Panc1 (cell line): ENCODE measurements around the gene KCNIP4. TPM values are rescaled to one million over a fixed set of nuclear protein-coding genes. Genes with fewer than 3 reads are reported as not detected.

Experiments
- ATAC-seq: fragments of 200-7000 bp; cut with Tn5 transposase; 2 replicates; pipeline ENCODE4 v1.9.1; 2020; ENCODE audit warnings: mild to moderate bottlenecking, moderate library complexity
- BruUV-seq: library from RNA; stranded (reverse); fragments of 400-500 nt; replicated peaks from 2 replicates; lab custom pipeline; 2021; lab: Mats Ljungman, UMichigan
- CTCF ChIA-PET: fragments of 300-600 bp; sonication (Branson Sonifier 250); formaldehyde crosslinking; loops from one replicate; lab custom pipeline; 2022; ENCODE audit warnings: antibody characterized with exemption; lab: Charles Lee
- POLR2A ChIA-PET: fragments of 300-600 bp; sonication (Branson Sonifier 250); formaldehyde crosslinking; loops from one replicate; lab custom pipeline; 2022; ENCODE audit warnings: antibody characterized with exemption; lab: Charles Lee
- DNase-seq: peaks from one replicate; pipeline ENCODE4 v3.0.0-alpha.2; 2010; ENCODE audit warnings: low read depth, low spot score
- H3K27ac ChIP-seq: 2 replicates; pipeline ENCODE4 v1.5.1; 2011; ENCODE audit warnings: mild to moderate bottlenecking, low read length, inconsistent platforms
- H3K27me3 ChIP-seq: fragments of 200-500 bp; sonication (Bioruptor generic); 2 replicates; pipeline ENCODE4 v1.6.0; 2014; ENCODE audit warnings: low read length, inconsistent platforms; ENCODE audit not compliant: control insufficient read depth, insufficient read depth
- H3K36me3 ChIP-seq: fragments of 200-500 bp; sonication (Bioruptor generic); 2 replicates; pipeline ENCODE4 v1.5.1; 2014; ENCODE audit warnings: inconsistent platforms, mild to moderate bottlenecking, low read length, moderate library complexity; ENCODE audit not compliant: control insufficient read depth, insufficient read depth
- H3K4me1 ChIP-seq: 2 replicates; pipeline ENCODE4 v1.5.1; 2011; ENCODE audit warnings: inconsistent platforms, mild to moderate bottlenecking, low read length, moderate library complexity; ENCODE audit not compliant: control insufficient read depth, insufficient read depth
- H3K4me3 ChIP-seq, 2 experiments: 2 replicates each; pipeline ENCODE4 v1.5.1; 2011 to 2012; ENCODE audit warnings: low read depth in 2 of 2, low read length in 2 of 2, mild to moderate bottlenecking in 2 of 2, inconsistent platforms in 1 of 2, moderate library complexity in 1 of 2
- H3K9me3 ChIP-seq: fragments of 200-500 bp; sonication (Bioruptor generic); 2 replicates; pipeline ENCODE4 v1.5.1; 2014; ENCODE audit warnings: low read depth, mild to moderate bottlenecking, inconsistent platforms, low read length, moderate library complexity; ENCODE audit not compliant: control insufficient read depth, insufficient read depth
- POLR2AphosphoS5 ChIP-seq: IDR thresholded peaks from 2 replicates; pipeline ENCODE4 v1.6.1; 2012; ENCODE audit warnings: mild to moderate bottlenecking, low read depth, low read length, moderate library complexity
- SIN3A ChIP-seq: IDR thresholded peaks from 2 replicates; pipeline ENCODE4 v1.6.1; 2012; ENCODE audit warnings: low read depth, mild to moderate bottlenecking, low read length, moderate library complexity, borderline replicate concordance; ENCODE audit not compliant: insufficient read depth
- TCF7L2 ChIP-seq: IDR thresholded peaks from 2 replicates; pipeline ENCODE4 v1.6.1; 2011; ENCODE audit warnings: mild to moderate bottlenecking, low read depth, low read length, inconsistent platforms
- in situ Hi-C: cut with HindIII; loops from 2 replicates; pipeline ENCODE4 v1.10.0; 2016; ENCODE audit warnings: low sequenced_read_pairs, low pct_unique_long_range_greater_than_20kb
- intact Hi-C: fragments of 100-400 bp; cut with micrococcal nuclease; formaldehyde crosslinking; loops from one replicate; pipeline ENCODE4 v1.10.0; 2022; ENCODE audit not compliant: unreplicated experiment
- total RNA-seq: library from RNA; stranded (reverse); gene quantifications from one replicate; pipeline ENCODE4 v1.2.1, GENCODE V29; 2021; ENCODE audit not compliant: unreplicated experiment
- TF ChIP-seq, protein P1 (sequence below): fragments of 450-650 bp; IDR thresholded peaks from 2 replicates; pipeline ENCODE4 v1.5.1; 2017; ENCODE audit warnings: mild to moderate bottlenecking
- TF ChIP-seq, protein P2 (sequence below), 2 experiments: IDR thresholded peaks; 2 replicates each; pipeline ENCODE4 v1.6.1; 2011 to 2012; ENCODE audit warnings: low read depth in 2 of 2, control low read depth in 1 of 2, low read length in 1 of 2, mild to moderate bottlenecking in 1 of 2, moderate library complexity in 1 of 2; ENCODE audit not compliant: insufficient read depth in 1 of 2

Gene KCNIP4
- total RNA-seq, 1 experiment from 2014 or later, result not detected

DNA sequence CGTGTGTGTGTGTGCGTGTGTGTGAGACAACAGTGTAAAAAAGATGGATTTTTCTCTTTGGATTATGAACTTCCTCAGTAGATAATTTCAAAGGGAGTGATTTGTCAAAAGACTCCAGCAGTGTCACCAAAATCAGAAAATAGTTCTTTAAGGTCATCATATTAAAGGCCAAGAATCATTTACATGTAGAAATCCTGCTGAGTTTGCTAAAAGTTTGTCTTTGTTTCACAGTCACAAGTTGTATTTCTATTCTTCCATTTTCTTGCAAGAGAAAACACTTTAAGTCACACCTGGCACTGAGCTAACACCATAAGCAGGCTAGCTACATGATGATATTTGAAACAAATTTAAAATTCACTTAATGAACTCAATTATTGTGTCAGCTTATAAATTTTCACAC is 1025.6 kb downstream of the KCNIP4 start:
- in situ Hi-C loops, result no loop called here
- H3K9me3 ChIP-seq, result no peaks in the 10 kb centered on the region
- no peak for TF ChIP-seq POLR2AphosphoS5
- TF ChIP-seq SIN3A, result no peak
- TF ChIP-seq, protein P1, sequence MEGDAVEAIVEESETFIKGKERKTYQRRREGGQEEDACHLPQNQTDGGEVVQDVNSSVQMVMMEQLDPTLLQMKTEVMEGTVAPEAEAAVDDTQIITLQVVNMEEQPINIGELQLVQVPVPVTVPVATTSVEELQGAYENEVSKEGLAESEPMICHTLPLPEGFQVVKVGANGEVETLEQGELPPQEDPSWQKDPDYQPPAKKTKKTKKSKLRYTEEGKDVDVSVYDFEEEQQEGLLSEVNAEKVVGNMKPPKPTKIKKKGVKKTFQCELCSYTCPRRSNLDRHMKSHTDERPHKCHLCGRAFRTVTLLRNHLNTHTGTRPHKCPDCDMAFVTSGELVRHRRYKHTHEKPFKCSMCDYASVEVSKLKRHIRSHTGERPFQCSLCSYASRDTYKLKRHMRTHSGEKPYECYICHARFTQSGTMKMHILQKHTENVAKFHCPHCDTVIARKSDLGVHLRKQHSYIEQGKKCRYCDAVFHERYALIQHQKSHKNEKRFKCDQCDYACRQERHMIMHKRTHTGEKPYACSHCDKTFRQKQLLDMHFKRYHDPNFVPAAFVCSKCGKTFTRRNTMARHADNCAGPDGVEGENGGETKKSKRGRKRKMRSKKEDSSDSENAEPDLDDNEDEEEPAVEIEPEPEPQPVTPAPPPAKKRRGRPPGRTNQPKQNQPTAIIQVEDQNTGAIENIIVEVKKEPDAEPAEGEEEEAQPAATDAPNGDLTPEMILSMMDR, result no peak
- TF ChIP-seq TCF7L2, result no peak
- TF ChIP-seq, protein P2, sequence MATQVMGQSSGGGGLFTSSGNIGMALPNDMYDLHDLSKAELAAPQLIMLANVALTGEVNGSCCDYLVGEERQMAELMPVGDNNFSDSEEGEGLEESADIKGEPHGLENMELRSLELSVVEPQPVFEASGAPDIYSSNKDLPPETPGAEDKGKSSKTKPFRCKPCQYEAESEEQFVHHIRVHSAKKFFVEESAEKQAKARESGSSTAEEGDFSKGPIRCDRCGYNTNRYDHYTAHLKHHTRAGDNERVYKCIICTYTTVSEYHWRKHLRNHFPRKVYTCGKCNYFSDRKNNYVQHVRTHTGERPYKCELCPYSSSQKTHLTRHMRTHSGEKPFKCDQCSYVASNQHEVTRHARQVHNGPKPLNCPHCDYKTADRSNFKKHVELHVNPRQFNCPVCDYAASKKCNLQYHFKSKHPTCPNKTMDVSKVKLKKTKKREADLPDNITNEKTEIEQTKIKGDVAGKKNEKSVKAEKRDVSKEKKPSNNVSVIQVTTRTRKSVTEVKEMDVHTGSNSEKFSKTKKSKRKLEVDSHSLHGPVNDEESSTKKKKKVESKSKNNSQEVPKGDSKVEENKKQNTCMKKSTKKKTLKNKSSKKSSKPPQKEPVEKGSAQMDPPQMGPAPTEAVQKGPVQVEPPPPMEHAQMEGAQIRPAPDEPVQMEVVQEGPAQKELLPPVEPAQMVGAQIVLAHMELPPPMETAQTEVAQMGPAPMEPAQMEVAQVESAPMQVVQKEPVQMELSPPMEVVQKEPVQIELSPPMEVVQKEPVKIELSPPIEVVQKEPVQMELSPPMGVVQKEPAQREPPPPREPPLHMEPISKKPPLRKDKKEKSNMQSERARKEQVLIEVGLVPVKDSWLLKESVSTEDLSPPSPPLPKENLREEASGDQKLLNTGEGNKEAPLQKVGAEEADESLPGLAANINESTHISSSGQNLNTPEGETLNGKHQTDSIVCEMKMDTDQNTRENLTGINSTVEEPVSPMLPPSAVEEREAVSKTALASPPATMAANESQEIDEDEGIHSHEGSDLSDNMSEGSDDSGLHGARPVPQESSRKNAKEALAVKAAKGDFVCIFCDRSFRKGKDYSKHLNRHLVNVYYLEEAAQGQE (IDR thresholded peaks at IDR 0.05; ENCODE audit: insufficient read depth in 1 of 2, low read depth in 2 of 2, low read length in 1 of 2), result no peak
- no TSS peak for BruUV-seq
- CTCF ChIA-PET, result no interaction called here
- intact Hi-C loops, result no loop called here
- POLR2A ChIA-PET, result no interaction called here
- H3K27ac ChIP-seq, result no peak overlapping the region
- DNase-seq (no peak), ATAC-seq (no peak)
- no peaks in the 10 kb centered on the region for H3K27me3 ChIP-seq
- no peaks in the 10 kb centered on the region for H3K4me1 ChIP-seq
- H3K4me3 ChIP-seq, result no peak overlapping the region
- H3K36me3 ChIP-seq, result no peaks in the 10 kb centered on the region

DNA sequence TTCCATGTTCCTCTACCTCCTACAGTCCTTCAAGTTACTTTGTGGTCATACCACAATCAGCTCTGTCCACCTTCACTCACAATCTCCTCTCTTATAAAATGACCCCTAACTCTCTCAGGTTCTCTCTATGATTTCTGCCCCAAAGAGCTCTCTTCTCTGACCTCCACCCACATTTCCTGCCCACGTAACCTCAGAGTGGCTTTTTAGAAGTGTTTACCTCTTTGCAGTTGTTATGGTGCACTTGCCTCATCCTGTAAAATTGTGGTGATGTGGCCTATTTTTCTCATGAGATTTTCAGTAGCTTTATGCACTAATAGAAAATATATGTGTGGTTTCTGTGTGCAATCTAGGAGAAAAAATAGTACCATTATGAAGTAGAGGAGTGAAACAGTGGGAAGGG is 1032.5 kb downstream of the KCNIP4 start:
- intact Hi-C loops, result no loop called here
- Histone ChIP-seq H3K27me3 (no peaks in the 10 kb centered on the region), H3K4me1 (no peaks in the 10 kb centered on the region), H3K4me3 (no peak overlapping the region), H3K9me3 (no peaks in the 10 kb centered on the region), H3K27ac (no peak overlapping the region), H3K36me3 (no peaks in the 10 kb centered on the region)
- ChIA-PET POLR2A (no interaction called here), CTCF (no interaction called here)
- no peak for DNase-seq
- no TSS peak for BruUV-seq
- ATAC-seq, result no peak
- in situ Hi-C loops, result no loop called here
- TF ChIP-seq POLR2AphosphoS5 (no peak), TCF7L2 (no peak), SIN3A (no peak)

DNA sequence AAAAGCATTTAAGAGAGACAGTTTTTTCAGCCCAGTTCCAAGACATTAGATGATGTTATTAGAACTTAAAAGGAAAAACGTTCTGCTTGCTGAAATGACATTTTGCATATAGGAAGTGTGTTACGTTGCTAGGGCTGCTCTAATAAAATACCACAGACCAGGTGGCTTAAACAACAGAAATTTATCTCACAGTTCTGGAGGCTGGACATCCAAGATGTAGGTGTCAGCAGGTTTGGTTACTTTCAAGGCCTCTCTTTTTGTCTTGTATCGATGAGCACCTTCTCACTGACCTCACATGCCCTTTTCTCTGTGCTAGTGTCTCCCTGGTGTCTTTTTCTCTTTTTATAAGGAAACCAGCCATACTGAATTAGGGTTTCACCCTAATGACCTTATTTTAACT is 1043.6 kb downstream of the KCNIP4 start:
- DNase-seq (no peak), ATAC-seq (no peak)
- intact Hi-C loops (no loop called here), in situ Hi-C loops (no loop called here)
- TF ChIP-seq POLR2AphosphoS5, result no peak
- TF ChIP-seq, protein P1, result no peak
- no peak for TF ChIP-seq TCF7L2
- TF ChIP-seq, protein P2 (IDR thresholded peaks at IDR 0.05; ENCODE audit: insufficient read depth in 1 of 2, low read depth in 2 of 2, low read length in 1 of 2), result no peak
- TF ChIP-seq SIN3A, result no peak
- POLR2A ChIA-PET, result no interaction called here
- CTCF ChIA-PET, result no interaction called here
- no peaks in the 10 kb centered on the region for H3K27me3 ChIP-seq
- H3K4me3 ChIP-seq, result no peak overlapping the region
- no peak overlapping the region for H3K27ac ChIP-seq
- no peaks in the 10 kb centered on the region for H3K36me3 ChIP-seq
- no peaks in the 10 kb centered on the region for H3K4me1 ChIP-seq
- BruUV-seq, result no TSS peak
- no peaks in the 10 kb centered on the region for H3K9me3 ChIP-seq
